OCI-LY1 (cell line): ENCODE results near the gene PSAPL1.

Source experiments
- H2AFZ ChIP-seq: fragments of 200-600 bp; sonication (generic), shearing (Covaris generic); 2 replicates; pipeline ENCODE4 v1.6.0; 2014; ENCODE audit warnings: antibody characterized with exemption, mild to moderate bottlenecking, low read length
- H3F3A ChIP-seq: fragments of 200-600 bp; sonication (generic), shearing (Covaris generic); 2 replicates; pipeline ENCODE4 v1.6.0; 2014; ENCODE audit warnings: mild to moderate bottlenecking, antibody characterized with exemption, low read length, moderate library complexity; ENCODE audit not compliant: insufficient read depth
- H3K27ac ChIP-seq: fragments of 200-600 bp; sonication (generic); 2 replicates; pipeline ENCODE4 v1.5.1; 2014; ENCODE audit warnings: low read length, mixed run types, mild to moderate bottlenecking, low read depth; ENCODE audit not compliant: poor library complexity, severe bottlenecking
- H3K27me3 ChIP-seq: fragments of 200-600 bp; sonication (generic); 2 replicates; pipeline ENCODE4 v1.6.0; 2014; ENCODE audit warnings: antibody characterized with exemption, mild to moderate bottlenecking, low read length, moderate library complexity; ENCODE audit not compliant: insufficient read depth
- H3K36me3 ChIP-seq: fragments of 200-600 bp; sonication (generic); 2 replicates; pipeline ENCODE4 v1.6.1; 2014; ENCODE audit warnings: mild to moderate bottlenecking, antibody characterized with exemption, low read length, moderate library complexity, mixed read lengths; ENCODE audit not compliant: insufficient read depth
- H3K4me1 ChIP-seq: fragments of 200-600 bp; sonication (generic); 2 replicates; pipeline ENCODE4 v1.5.1; 2014; ENCODE audit warnings: mild to moderate bottlenecking, low read length, moderate library complexity; ENCODE audit not compliant: insufficient read depth, severe bottlenecking
- H3K4me2 ChIP-seq: fragments of 200-600 bp; sonication (generic), shearing (Covaris generic); 2 replicates; pipeline ENCODE4 v1.6.1; 2014; ENCODE audit warnings: low read length
- H3K4me3 ChIP-seq: fragments of 200-600 bp; sonication (generic); 2 replicates; pipeline ENCODE4 v1.5.1; 2014; ENCODE audit warnings: low read length, low read depth, mild to moderate bottlenecking, mixed read lengths; ENCODE audit not compliant: poor library complexity, severe bottlenecking
- H3K79me2 ChIP-seq: fragments of 200-600 bp; shearing (Covaris generic); 2 replicates; pipeline ENCODE4 v1.6.1; 2016; ENCODE audit warnings: mixed run types, low read length, mixed read lengths; ENCODE audit not compliant: insufficient read depth
- H3K9ac ChIP-seq: fragments of 200-600 bp; sonication (generic), shearing (Covaris generic); 2 replicates; pipeline ENCODE4 v1.6.1; 2014; ENCODE audit warnings: mild to moderate bottlenecking, low read length, mixed read lengths
- H3K9me2 ChIP-seq: fragments of 200-600 bp; sonication (generic), shearing (Covaris generic); 2 replicates; pipeline ENCODE4 v1.6.1; 2014; ENCODE audit warnings: low read depth, mild to moderate bottlenecking, low read length, mixed read lengths
- H3K9me3 ChIP-seq: fragments of 200-600 bp; shearing (Covaris generic); 2 replicates; pipeline ENCODE4 v1.6.1; 2014; ENCODE audit warnings: low read length, mixed read lengths
- H4K20me1 ChIP-seq: fragments of 200-600 bp; sonication (generic), shearing (Covaris generic); 2 replicates; pipeline ENCODE4 v1.6.0; 2016; ENCODE audit warnings: mild to moderate bottlenecking, low read length; ENCODE audit not compliant: insufficient read depth
- CTCF ChIP-seq: fragments of 200-600 bp; sonication (generic), shearing (Covaris generic); IDR thresholded peaks from 2 replicates; pipeline ENCODE4 v1.5.1; 2017; ENCODE audit warnings: mild to moderate bottlenecking, antibody characterized with exemption, low read length, moderate library complexity, mixed read lengths
- EZH2 ChIP-seq: fragments of 200-600 bp; sonication (generic), shearing (Covaris generic); IDR thresholded peaks from 2 replicates; pipeline ENCODE4 v1.8.0; 2017; ENCODE audit warnings: borderline replicate concordance, mixed run types, mild to moderate bottlenecking, antibody characterized with exemption, low read length, moderate library complexity, mixed read lengths

The PSAPL1 gene

DNA sequence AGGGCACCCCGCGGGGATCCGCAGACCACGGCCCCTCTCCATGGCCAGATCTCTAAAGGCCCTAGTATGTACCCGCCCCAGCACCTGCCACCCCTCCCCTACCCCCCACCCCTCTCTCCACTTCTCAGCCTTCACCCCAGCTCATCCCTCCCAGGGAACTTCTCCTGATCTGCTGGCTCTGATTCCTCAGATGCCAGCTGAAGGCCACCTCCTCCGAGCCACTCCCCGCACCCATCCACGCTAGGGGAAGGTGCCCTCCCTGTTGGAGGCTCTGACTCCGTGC, 11.9 kb downstream of the PSAPL1 start:
- H3K4me2 ChIP-seq, result no peak overlapping the region
- H3K79me2 ChIP-seq, result no peaks in the 10 kb centered on the region
- H3K9me2 ChIP-seq, result no peaks in the 10 kb centered on the region
- H4K20me1 ChIP-seq, result no peaks in the 10 kb centered on the region
- no peak overlapping the region for H3K27ac ChIP-seq
- no peak overlapping the region for H2AFZ ChIP-seq
- H3K4me3 ChIP-seq, result no peak overlapping the region
- H3K36me3 ChIP-seq, result no peaks in the 10 kb centered on the region
- H3F3A ChIP-seq, result no peaks in the 10 kb centered on the region
- TF ChIP-seq CTCF (no peak), EZH2 (no peak)
- H3K4me1 ChIP-seq, result no peaks in the 10 kb centered on the region
- H3K9ac ChIP-seq, result no peak overlapping the region
- H3K9me3 ChIP-seq, result no peaks in the 10 kb centered on the region
- no peaks in the 10 kb centered on the region for H3K27me3 ChIP-seq

GRCh38 chr4:7422151-7422897, 12.4 kb downstream of the PSAPL1 start:
- Histone ChIP-seq H3K27me3 (no peaks in the 10 kb centered on the region), H3K9me2 (no peaks in the 10 kb centered on the region), H2AFZ (no peak overlapping the region), H3K9me3 (no peaks in the 10 kb centered on the region), H3K9ac (no peak overlapping the region), H3K4me3 (no peak overlapping the region), H4K20me1 (no peaks in the 10 kb centered on the region), H3K27ac (no peak overlapping the region), H3K4me2 (no peak overlapping the region), H3F3A (no peaks in the 10 kb centered on the region), H3K79me2 (no peaks in the 10 kb centered on the region), H3K4me1 (no peaks in the 10 kb centered on the region), H3K36me3 (no peaks in the 10 kb centered on the region)
- TF ChIP-seq CTCF, result no peak
- no peak for TF ChIP-seq EZH2

GRCh38 chr4:7421356-7422150, 13.2 kb downstream of the PSAPL1 start:
- no peak overlapping the region for H3K27ac ChIP-seq
- no peaks in the 10 kb centered on the region for H3K36me3 ChIP-seq
- no peaks in the 10 kb centered on the region for H3K27me3 ChIP-seq
- TF ChIP-seq CTCF (no peak), EZH2 (no peak)
- no peaks in the 10 kb centered on the region for H4K20me1 ChIP-seq
- no peaks in the 10 kb centered on the region for H3F3A ChIP-seq
- no peak overlapping the region for H3K4me3 ChIP-seq
- no peaks in the 10 kb centered on the region for H3K9me3 ChIP-seq
- H3K79me2 ChIP-seq, result no peaks in the 10 kb centered on the region
- H2AFZ ChIP-seq, result no peak overlapping the region
- H3K9ac ChIP-seq, result no peak overlapping the region
- H3K4me1 ChIP-seq, result no peaks in the 10 kb centered on the region
- H3K9me2 ChIP-seq, result no peaks in the 10 kb centered on the region
- H3K4me2 ChIP-seq, result no peak overlapping the region
